Occipital lobe (tissue), 2 donors: Measurements from ENCODE around the gene TPO. TPM values are rescaled to one million over a fixed set of nuclear protein-coding genes. Genes with fewer than 3 reads are reported as not detected.

Experiments used
- DNase-seq: peaks from one replicate; lab custom pipeline; 2025; lab: John Stamatoyannopoulos, UW
- total RNA-seq: library from RNA; depleted of rRNA; stranded (reverse); fragments of >200 nt; gene quantifications from one replicate; pipeline ENCODE4 v1.2.3, GENCODE V29; 2014

Gene TPO
- total RNA-seq, 1 donor from 2014 or later, result not detected

DNA sequence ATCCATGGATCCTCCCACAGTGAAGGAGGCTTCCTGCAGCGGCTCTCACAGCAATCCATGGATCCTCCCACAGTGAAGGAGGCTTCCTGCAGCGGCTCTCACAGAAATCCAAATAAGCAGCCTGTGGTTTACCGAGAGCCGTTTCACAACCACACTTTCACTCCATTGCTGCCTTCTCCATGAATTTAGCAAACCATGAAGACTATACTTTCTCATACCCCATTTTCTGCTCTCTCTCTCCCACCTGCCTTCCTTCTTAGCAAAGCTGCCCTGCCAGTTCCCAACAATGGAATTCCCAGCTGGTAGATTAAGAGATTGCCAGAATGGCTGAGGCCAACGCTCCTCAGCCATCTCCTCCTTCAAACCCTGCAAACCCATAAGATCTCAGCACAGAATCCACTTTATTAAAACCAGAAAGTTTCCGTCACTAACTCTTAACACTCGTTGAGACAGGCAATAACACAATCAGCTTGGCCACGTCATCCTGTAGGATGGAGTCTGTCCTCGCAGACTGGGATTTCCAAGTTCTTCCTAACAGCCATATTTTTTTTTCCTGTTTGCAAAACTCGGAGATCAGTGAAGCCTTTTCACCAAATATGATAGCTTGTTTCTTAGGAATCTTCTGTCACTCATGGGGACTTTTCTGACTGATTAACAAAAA is 168.8 kb downstream of the TPO start:
- DNase-seq, result no peak

DNA sequence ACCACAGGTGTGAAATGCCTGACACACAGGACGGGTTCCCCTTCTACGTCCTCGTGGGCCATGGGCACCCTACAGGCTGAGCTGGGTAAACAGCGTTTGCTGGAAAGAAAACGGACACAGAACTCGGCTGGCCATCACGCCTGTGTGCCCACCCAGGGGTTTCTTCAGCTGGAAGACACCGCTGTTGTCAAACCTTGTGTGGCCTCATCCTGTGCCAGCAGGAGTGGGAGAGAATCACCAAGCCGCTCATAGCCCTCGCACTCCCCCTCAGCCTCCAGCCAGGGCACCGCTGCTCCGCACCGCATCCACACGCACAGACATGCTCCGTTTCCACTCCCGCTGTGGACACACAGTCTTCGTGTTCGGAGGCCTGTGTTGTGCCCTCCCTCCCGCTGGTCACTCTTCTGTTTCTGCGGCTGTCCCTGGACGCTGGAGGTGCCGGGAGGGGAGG is 169.7 kb downstream of the TPO start:
- no peak for DNase-seq

DNA sequence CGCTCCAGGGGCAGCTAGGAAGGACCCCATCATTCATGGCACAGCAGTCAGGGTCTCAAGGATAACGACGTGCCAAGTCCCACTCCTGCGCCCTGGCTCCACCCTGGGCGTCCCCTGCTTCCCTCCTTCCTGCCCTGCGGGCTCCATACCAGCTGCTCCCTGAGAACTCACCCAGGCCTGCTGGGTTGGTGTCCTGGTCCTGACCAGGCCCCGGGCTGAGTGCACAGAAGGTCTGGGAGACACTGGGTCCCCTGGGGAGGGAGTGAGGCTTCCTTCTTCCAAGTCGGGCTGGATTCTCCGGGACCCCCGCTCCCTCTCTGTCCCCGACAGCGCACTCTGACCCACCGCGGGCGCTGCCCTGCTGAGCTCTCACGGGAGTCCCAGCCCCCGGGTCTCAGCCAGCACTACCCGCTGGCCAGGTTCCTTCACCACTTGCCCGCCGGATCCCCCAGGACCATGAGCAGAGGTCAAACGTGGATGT is 170.8 kb downstream of the TPO start:
- no peak for DNase-seq

DNA sequence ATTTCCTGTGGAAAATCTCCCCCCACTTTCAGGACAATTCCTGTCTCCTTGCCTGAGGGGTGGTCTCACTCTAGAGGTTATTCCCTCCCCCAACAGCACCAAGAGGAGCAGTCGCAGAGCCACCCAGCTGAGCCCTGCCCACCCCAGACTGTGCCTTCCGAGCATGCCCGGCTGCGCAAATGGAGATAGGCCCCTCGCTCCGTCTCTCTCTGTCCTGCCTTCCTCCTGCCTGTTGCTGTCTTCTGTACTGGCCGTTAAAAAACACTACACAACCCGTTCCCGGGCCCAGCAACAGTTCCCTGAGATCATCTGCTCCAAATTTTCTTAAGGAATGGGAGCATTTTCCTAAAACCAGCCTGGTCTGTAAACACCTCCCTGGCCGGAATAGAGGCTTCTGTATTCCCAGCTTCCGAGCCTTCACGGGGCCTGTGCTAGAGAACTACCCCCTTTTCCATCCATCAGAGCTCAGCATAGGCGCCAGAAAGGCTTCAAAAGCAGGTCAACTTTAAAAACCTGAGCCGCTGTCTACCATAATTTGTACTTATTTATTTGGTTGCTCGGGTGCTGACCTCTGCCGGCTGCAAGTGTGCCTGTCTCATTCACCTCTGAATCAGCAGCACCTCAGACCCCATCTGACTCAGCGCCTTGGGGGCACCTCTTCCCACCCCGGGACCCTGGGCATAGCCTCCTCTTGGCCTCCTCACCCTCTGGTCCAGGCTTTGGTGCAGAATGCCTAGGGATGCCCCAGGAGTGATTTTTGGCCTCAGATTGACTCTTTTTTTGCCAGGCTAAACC is 171.6 kb downstream of the TPO start:
- no peak for DNase-seq

DNA sequence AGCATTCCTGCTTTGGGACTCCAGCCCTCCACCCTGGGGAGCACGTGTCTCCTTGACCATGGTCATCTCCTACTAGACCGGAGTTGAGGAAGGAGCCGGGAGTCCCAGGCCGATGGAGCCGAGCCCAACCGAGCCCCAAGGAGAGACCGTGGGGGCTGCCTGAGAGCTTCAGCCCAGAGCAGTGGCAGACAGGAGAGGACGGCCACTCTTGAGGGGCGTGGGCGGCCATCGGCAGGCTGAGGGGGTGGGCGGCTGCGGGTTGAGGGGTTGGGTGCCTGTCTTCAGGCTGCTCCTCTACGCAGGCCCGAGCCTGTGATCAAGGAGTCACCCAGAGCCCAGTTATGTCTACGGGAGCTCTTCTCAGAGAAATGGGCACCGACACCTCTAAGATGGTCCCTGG is 172.4 kb downstream of the TPO start:
- DNase-seq, result no peak

DNA sequence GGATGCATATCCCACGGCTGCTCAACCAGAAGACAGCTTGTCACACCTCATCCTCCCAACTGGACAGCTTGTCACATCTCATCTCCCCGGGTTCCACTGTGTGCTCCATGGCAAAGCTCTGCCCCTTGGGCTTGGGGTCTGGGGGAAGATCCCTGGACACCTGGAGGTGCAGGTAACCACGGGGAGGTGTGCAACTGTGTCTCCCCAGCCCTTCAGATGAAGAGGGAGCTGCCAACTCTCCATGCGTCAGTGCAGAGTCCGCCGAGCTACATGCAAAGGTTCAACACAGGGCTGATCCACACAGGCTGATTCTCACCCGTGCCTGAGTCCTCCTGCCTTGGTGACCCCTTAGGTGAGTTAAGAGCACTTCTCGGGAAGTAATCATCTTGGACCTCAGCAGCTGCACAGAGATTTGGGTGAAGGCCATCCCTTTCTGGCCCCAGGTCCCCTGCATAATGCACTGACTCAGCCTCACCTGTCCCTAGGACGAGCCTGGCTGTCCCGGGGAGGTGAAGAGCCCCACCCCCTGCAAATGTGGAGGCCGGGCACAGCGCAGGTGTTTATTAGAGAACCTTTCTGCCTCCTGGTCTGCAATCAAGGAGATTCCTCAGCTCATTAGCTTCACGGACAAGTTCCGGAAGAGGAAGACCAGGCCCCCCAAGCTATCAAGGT is 173.1 kb downstream of the TPO start:
- no peak for DNase-seq

DNA sequence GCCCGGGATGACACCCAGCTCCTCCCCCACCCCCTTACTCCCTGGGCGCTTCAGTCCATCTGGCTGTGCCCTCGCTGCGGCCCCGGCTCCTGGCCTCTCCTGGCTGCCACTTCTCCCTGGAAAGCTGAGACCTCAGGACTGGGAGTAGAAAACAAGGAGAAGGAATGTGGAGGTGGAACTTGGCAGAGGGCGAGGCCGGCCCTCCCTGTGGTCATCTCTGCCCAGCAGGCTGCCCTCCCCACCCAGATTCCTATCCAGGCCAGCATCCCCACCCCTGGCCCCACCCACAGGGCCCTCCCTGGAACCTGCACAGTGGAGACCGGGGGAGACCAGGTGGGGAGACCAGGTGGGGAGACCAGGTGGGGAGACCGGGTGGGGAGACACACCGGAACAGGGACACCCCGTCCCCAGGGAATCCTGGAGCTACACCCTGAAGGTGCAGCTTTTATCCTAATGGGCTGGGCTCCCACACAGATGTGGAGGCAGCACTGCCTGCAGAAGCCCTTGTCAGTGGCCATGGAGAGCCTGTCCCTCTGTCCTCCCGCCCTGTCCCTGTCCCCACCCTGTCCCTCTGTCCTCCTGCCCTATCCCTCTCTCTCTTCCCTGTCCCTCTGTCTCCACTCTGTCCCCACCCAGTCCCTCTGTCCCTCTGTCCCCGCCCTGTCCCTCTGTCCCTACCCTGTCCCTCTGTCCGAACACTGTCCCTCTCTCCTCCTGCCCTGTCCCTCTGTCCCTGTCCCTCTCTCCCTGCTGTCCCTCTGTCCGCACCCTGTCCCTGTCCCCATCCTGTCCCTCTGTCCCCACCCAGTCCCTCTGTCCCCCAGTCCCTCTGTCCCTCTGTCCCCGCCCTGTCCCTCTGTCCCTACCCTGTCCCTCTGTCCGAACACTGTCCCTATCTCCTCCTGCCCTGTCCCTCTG is 173.9 kb downstream of the TPO start:
- DNase-seq, result no peak

DNA sequence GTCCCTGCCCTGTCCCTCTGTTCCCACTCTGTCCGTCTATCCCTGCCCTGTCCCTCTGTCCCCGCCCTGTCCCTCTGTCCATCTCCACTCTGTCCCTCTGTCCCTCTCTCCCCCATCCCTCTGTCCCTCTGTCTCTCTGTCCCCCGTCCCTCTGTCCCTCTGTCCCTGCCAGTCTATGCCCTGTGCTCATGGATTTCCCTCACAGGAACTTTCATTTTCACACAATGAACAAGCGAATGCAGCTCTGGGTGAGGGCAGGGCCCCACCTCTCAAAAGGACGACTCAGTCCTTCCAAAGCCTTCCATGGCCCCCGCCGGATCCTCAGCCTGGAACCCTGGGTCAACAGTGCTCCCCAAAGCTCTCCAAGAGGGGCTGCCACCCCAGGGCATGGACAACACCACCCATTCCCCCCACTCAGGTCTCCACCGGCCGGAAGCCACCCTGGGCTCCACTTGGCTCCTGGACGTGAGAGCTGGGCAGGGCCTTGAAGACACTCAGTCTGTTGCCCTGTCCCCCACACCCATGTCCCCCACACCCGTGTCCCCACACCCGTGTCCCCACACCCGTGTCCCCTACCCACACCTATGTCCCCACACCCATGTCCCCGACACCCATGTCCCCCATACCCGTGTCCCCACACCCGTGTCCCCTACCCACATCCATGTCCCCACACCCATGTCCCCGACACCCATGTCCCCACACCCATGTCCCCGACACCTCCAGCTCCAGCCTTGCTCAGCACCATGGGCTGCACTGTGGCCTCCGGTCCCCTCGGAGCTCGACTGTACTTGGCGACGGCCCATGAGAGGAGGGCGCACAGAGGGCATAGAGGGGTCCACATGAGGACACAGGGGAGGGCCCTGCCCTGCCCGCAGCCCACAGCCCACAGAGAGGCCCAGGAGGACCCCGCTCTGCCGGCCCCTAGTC is 175.1 kb downstream of the TPO start:
- DNase-seq, result no peak

DNA sequence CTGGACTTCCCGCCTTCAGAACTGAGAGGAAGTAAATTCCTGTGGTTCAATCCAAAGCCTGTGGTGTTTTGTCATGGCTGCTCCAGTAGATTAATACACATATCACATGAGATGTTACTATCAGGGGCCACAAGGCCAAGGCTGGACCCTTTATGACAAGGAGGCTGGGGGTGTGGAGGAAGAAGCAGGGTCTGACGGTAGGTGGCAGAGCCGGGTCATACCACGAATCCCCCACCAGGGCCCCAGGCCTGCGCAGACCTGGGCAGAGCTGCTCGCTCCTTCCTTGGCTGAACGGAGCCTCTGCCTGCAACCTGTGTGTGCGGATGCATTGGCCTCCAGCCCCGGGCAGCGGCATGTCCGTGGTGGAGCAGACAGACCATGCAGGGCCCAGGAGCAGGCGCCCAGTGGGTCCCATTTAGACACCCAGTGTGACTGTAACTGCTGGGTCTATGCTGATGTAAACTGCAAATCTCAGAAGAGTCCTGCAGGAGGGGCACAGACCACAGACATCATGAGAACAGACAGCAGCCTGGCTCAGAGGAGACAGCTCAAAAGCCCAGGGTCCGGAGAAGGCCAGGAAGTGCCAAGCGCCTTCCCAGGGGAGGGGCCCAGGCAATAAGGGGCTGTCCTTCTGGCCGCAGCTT is 175.8 kb downstream of the TPO start:
- DNase-seq, result no peak

DNA sequence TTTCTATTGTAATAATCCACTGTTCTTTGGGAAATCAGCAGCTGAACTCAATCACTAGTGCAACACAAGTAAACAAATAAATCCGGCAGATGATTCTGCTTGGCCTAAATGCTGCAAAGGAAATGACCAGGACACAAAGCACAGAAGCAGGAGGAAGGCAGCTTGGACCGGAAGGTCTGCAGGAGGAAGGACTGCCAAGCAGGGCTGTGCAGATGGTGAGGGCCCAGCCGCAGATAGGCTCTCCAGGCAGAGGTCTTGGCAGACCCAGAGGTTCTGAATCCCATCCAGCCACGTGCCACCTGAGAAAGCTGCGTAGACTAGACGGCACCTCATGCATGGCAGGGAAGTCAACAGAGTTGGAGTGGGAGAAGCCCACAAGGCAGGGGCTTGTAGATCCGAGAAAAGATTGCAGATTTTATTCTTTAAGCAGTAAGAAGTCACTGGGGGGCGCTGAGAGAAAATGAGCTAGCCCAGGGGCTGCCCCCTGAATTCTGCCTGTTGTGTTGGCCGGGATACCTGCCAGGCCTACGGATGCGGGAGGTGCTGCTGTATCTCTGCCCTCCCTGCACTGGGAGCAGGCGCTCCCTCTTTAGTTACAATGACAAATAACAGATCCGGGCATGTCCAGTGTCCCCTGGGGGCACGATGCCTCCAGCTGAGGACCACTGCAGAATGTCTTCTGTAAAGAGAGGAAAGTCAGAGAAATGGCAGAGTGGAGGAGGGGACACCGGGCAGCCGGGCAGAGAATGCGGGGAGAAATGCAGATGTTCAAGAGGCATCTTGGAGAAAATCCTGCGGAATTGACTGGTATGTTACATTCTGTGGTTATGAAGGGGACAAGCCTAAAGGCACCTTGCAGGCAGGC is 177.6 kb downstream of the TPO start:
- DNase-seq, result no peak

DNA sequence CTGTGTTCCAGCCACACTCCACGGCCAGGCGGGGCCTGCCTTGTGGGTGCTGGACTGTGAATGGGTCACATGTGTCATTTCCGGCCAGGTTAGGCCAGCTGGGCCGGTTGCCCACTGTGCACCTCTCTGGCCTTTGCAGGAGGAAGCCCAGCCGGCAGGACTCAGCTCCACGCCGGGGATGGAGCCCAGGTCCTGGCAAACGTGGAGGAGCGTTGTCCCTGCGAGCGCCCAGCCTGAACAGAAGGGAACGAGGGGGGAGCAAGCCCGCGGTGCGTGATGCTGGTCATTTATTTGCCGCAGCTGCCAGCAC is 178.2 kb downstream of the TPO start:
- DNase-seq, result no peak
